GM23338 (cell line): ENCODE data around the gene WFS1. TPM values are rescaled to one million over a fixed set of nuclear protein-coding genes. Genes with fewer than 3 reads are reported as not detected.

ENCODE experiments used
- ATAC-seq: fragments of 200-7000 bp; cut with Tn5 transposase; 3 replicates; pipeline ENCODE4 v1.9.1; 2020
- DNase-seq: peaks from one replicate; pipeline ENCODE4 v3.0.0-alpha.2; 2015; ENCODE audit warnings: low spot score
- H2AFZ ChIP-seq: fragments of 200-600 bp; sonication (generic); 2 replicates; pipeline ENCODE4 v1.8.0; 2016; ENCODE audit warnings: antibody characterized with exemption, mild to moderate bottlenecking, moderate library complexity
- H3F3A ChIP-seq: fragments of 200-600 bp; sonication (generic); replicated peaks from 2 replicates; pipeline ENCODE4 v1.8.0; 2017; ENCODE audit warnings: antibody characterized with exemption, mixed run types, low read depth
- H3K27ac ChIP-seq: fragments of 200-600 bp; sonication (generic); 2 replicates; pipeline ENCODE4 v1.6.1; 2016; ENCODE audit warnings: low read depth
- H3K27me3 ChIP-seq: fragments of 200-600 bp; sonication (generic); 2 replicates; pipeline ENCODE4 v1.8.0; 2016; ENCODE audit warnings: mild to moderate bottlenecking, mixed run types, moderate library complexity; ENCODE audit not compliant: insufficient read depth
- H3K36me3 ChIP-seq: fragments of 200-600 bp; sonication (generic); 2 replicates; pipeline ENCODE4 v1.8.0; 2016; ENCODE audit warnings: mild to moderate bottlenecking; ENCODE audit not compliant: insufficient read depth
- H3K4me1 ChIP-seq: fragments of 200-600 bp; sonication (generic); 2 replicates; pipeline ENCODE4 v1.8.0; 2016; ENCODE audit warnings: mild to moderate bottlenecking, moderate library complexity; ENCODE audit not compliant: insufficient read depth
- H3K4me2 ChIP-seq: fragments of 200-600 bp; sonication (generic); 2 replicates; pipeline ENCODE4 v1.7.1; 2017; ENCODE audit warnings: mixed run types
- H3K4me3 ChIP-seq: fragments of 200-600 bp; sonication (generic); 2 replicates; pipeline ENCODE4 v1.6.1; 2016; ENCODE audit warnings: mixed run types
- H3K79me2 ChIP-seq: fragments of 200-600 bp; sonication (generic); replicated peaks from 2 replicates; pipeline ENCODE4 v1.8.0; 2017; ENCODE audit warnings: mild to moderate bottlenecking; ENCODE audit not compliant: insufficient read depth
- H3K9me2 ChIP-seq: fragments of 200-600 bp; sonication (generic); 2 replicates; pipeline ENCODE4 v1.8.0; 2017; ENCODE audit not compliant: insufficient read depth
- H4K20me1 ChIP-seq: fragments of 200-600 bp; sonication (generic); replicated peaks from 2 replicates; pipeline ENCODE4 v1.8.0; 2017; ENCODE audit warnings: mild to moderate bottlenecking; ENCODE audit not compliant: insufficient read depth
- H3K27ac Mint-ChIP-seq: 2 replicates; pipeline ENCODE4 v1.8.0; 2020; ENCODE audit warnings: inconsistent platforms, mild to moderate bottlenecking, moderate library complexity, mixed read lengths
- H3K27me3 Mint-ChIP-seq: 3 replicates; pipeline ENCODE4 v1.8.0; 2022; ENCODE audit warnings: low read depth, mild to moderate bottlenecking, moderate library complexity, mixed read lengths, inconsistent platforms; ENCODE audit not compliant: insufficient read depth, poor library complexity
- H3K36me3 Mint-ChIP-seq: 3 replicates; pipeline ENCODE4 v1.8.0; 2021; ENCODE audit warnings: low read depth, mild to moderate bottlenecking, inconsistent platforms, moderate library complexity, mixed read lengths
- H3K4me1 Mint-ChIP-seq: 3 replicates; pipeline ENCODE4 v1.8.0; 2020; ENCODE audit warnings: mild to moderate bottlenecking, inconsistent platforms, mixed read lengths
- H3K4me3 Mint-ChIP-seq: 3 replicates; pipeline ENCODE4 v1.8.0; 2021; ENCODE audit warnings: moderate library complexity, mild to moderate bottlenecking, inconsistent platforms, mixed read lengths
- H3K9me3 Mint-ChIP-seq: 3 replicates; pipeline ENCODE4 v1.8.0; 2020; ENCODE audit warnings: moderate library complexity, mild to moderate bottlenecking, inconsistent platforms, mixed read lengths
- CREB1 ChIP-seq: fragments of 250-450 bp; sonication (Bioruptor Pico); IDR thresholded peaks from 2 replicates; pipeline ENCODE4 v1.5.0; 2020; ENCODE audit warnings: low read depth, mild to moderate bottlenecking, moderate library complexity
- CTCF ChIP-seq, 2 experiments: fragments of 200-600 bp in 1 of 2; sonication (generic) in 1 of 2; conservative IDR thresholded peaks; 2 replicates each; pipeline versions ENCODE4 v1.5.1 to v1.6.1; 2016 to 2017; ENCODE audit warnings: antibody characterized with exemption in 2 of 2, low read depth in 2 of 2, mild to moderate bottlenecking in 2 of 2, moderate library complexity in 1 of 2
- ETS1 ChIP-seq: IDR thresholded peaks from 2 replicates; pipeline ENCODE4 v1.6.1; 2016; ENCODE audit warnings: antibody characterized with exemption
- EZH2 ChIP-seq: fragments of 200-600 bp; sonication (generic); IDR thresholded peaks from one replicate; pipeline ENCODE4 v1.8.0; 2017; ENCODE audit warnings: antibody characterized with exemption, mild to moderate bottlenecking, low read depth; ENCODE audit not compliant: unreplicated experiment
- EZH2phosphoT487 ChIP-seq: fragments of 200-600 bp; sonication (generic); IDR thresholded peaks from one replicate; pipeline ENCODE4 v1.8.1; 2018; ENCODE audit warnings: antibody characterized with exemption; ENCODE audit not compliant: unreplicated experiment
- JUNB ChIP-seq: IDR thresholded peaks from one replicate; pipeline ENCODE4 v1.6.1; 2016; ENCODE audit warnings: antibody characterized with exemption; ENCODE audit not compliant: unreplicated experiment
- NANOG ChIP-seq: IDR thresholded peaks from 2 replicates; pipeline ENCODE4 v1.6.1; 2016; ENCODE audit warnings: antibody characterized with exemption, borderline replicate concordance
- POLR2AphosphoS5 ChIP-seq: IDR thresholded peaks from 2 replicates; pipeline ENCODE4 v1.6.1; 2016; ENCODE audit warnings: antibody characterized with exemption, low read depth
- REST ChIP-seq: IDR thresholded peaks from one replicate; pipeline ENCODE4 v1.6.1; 2018; ENCODE audit warnings: antibody characterized with exemption; ENCODE audit not compliant: unreplicated experiment
- STAT1 ChIP-seq: IDR thresholded peaks from one replicate; pipeline ENCODE4 v1.6.1; 2016; ENCODE audit warnings: antibody characterized with exemption; ENCODE audit not compliant: unreplicated experiment
- ZNF114 ChIP-seq: fragments of 250-450 bp; sonication (Bioruptor Pico); IDR thresholded peaks from 2 replicates; pipeline ENCODE4 v1.5.0; 2020; ENCODE audit warnings: mild to moderate bottlenecking, moderate library complexity
- ZNF331 ChIP-seq: fragments of 250-450 bp; sonication (Bioruptor Pico); IDR thresholded peaks from 2 replicates; pipeline ENCODE4 v1.5.0; 2020; ENCODE audit warnings: low read depth, mild to moderate bottlenecking, moderate library complexity
- ZNF462 ChIP-seq: fragments of 250-450 bp; sonication (Bioruptor Pico); IDR thresholded peaks from 2 replicates; pipeline ENCODE4 v1.5.0; 2020; ENCODE audit warnings: mild to moderate bottlenecking, moderate library complexity
- polyA plus RNA-seq: library from polyadenylated mRNA; unstranded; fragments of >200 nt; fragmentation: Nextera tagmentation; extraction: Ambion mirVana; gene quantifications from 2 replicates; pipeline ENCODE4 v1.2.1, GENCODE V29; 2016
- total RNA-seq: library from RNA; depleted of rRNA; stranded (reverse); fragments of >200 nt; shearing (Covaris generic); gene quantifications from 2 replicates; pipeline ENCODE4 v1.2.3, GENCODE V29; 2014

The WFS1 gene
- total and polyA plus RNA-seq, 2 experiments from 2014 or later = 24.7 to 45.4 TPM

- peaks cover 1% of the 10 kb centered on the region; the same call in 1 of the 3 replicates for H3K9me3 Mint-ChIP-seq
- Histone ChIP-seq H3K36me3 (no peaks in the 10 kb centered on the region), H3K27me3 (peaks cover 2% of the 10 kb centered on the region), H3K79me2 (no peaks in the 10 kb centered on the region), H2AFZ (no peak overlapping the region), H3K4me1 (no peaks in the 10 kb centered on the region), H3K4me3 (no peak overlapping the region), H3K9me2 (no peaks in the 10 kb centered on the region), H3F3A (0 out of 2 replicates have a peak, but pooled peaks cover under 1% of the 10 kb centered on the region), H4K20me1 (no peaks in the 10 kb centered on the region), H3K4me2 (no peak overlapping the region), H3K27ac (no peak overlapping the region)
- H3K27me3 Mint-ChIP-seq = peaks cover 14% of the 10 kb centered on the region
- H3K36me3 Mint-ChIP-seq = no peaks in the 10 kb centered on the region
- no peak for ATAC-seq
- H3K4me3 Mint-ChIP-seq = no peak overlapping the region
- DNase-seq = no peak
- H3K27ac Mint-ChIP-seq = no peak overlapping the region
- no peak for TF ChIP-seq CREB1
- TF ChIP-seq STAT1 = no peak
- TF ChIP-seq ZNF114 (CRISPR knock-in tag) = no peak
- TF ChIP-seq ETS1 = no peak
- TF ChIP-seq ZNF462 = no peak
- no peak for TF ChIP-seq POLR2AphosphoS5
- no peak for TF ChIP-seq EZH2phosphoT487
- no peak for TF ChIP-seq JUNB
- TF ChIP-seq NANOG = no peak
- no peak for TF ChIP-seq REST
- no peak for TF ChIP-seq EZH2
- TF ChIP-seq ZNF331 (CRISPR knock-in tag) = no peak
- TF ChIP-seq CTCF (conservative IDR thresholded peaks at IDR 0.05; ENCODE audit: low read depth in 2 of 2) = no peak
- H3K4me1 Mint-ChIP-seq = peaks cover 11% of the 10 kb centered on the region
Observed at GRCh38 chr4:6227412-6228157, 42.1 kb upstream of the WFS1 start.
